Liver (tissue), 9 donors: Measurements from ENCODE around the gene NAA40. TPM values are rescaled to one million over a fixed set of nuclear protein-coding genes. Genes with fewer than 3 reads are reported as not detected.

Source experiments
- DNase-seq: peaks from one replicate; pipeline ENCODE4 v3.0.0-alpha.2; 2017; ENCODE audit warnings: low spot score
- H3K27ac ChIP-seq, 2 donors: one replicate each; pipeline ENCODE4 v1.7.0; 2013; ENCODE audit warnings: inconsistent platforms in 2 of 2, low read length in 2 of 2, control low read depth in 1 of 2, low read depth in 1 of 2, mild to moderate bottlenecking in 1 of 2
- H3K27me3 ChIP-seq, 4 donors: one replicate each; pipeline versions ENCODE4 v1.6.1 to v1.7.0; 2013; ENCODE audit warnings: low read length in 3 of 4, inconsistent platforms in 1 of 4, mild to moderate bottlenecking in 1 of 4, moderate library complexity in 1 of 4; ENCODE audit not compliant: control insufficient read depth in 4 of 4, insufficient read depth in 4 of 4
- H3K36me3 ChIP-seq, 4 donors: one replicate each; pipeline versions ENCODE4 v1.6.1 to v1.7.0; 2013; ENCODE audit warnings: low read length in 3 of 4, mild to moderate bottlenecking in 3 of 4, low read depth in 1 of 4, moderate library complexity in 1 of 4; ENCODE audit not compliant: control insufficient read depth in 4 of 4, insufficient read depth in 3 of 4
- H3K4me1 ChIP-seq, 4 donors: one replicate each; pipeline versions ENCODE4 v1.6.1 to v1.7.0; 2013; ENCODE audit warnings: low read length in 3 of 4, mild to moderate bottlenecking in 3 of 4, moderate library complexity in 1 of 4; ENCODE audit not compliant: control insufficient read depth in 4 of 4, insufficient read depth in 4 of 4
- H3K4me3 ChIP-seq, 3 donors: one replicate each; pipeline versions ENCODE4 v1.6.1 to v1.7.0; 2013; ENCODE audit warnings: low read length in 3 of 3, control low read depth in 1 of 3, low read depth in 1 of 3, mild to moderate bottlenecking in 1 of 3
- H3K9ac ChIP-seq, 2 donors: one replicate each; pipeline ENCODE4 v1.7.0; 2013; ENCODE audit warnings: low read length in 2 of 2, mild to moderate bottlenecking in 2 of 2, moderate library complexity in 2 of 2, control low read depth in 1 of 2, low read depth in 1 of 2
- H3K9me3 ChIP-seq, 4 donors: one replicate each; pipeline versions ENCODE4 v1.6.1 to v1.7.0; 2013; ENCODE audit warnings: low read length in 3 of 4; ENCODE audit not compliant: control insufficient read depth in 4 of 4
- ATF3 ChIP-seq: IDR thresholded peaks from 2 replicates; pipeline ENCODE4 v1.6.1; 2016; ENCODE audit warnings: antibody characterized with exemption
- CTCF ChIP-seq: fragments of 150-350 bp; IDR thresholded peaks from 2 replicates; pipeline ENCODE4 v1.5.1; 2017; ENCODE audit warnings: improper control_type of control experiment, low read depth, low read length; ENCODE audit not compliant: missing input control
- EGR1 ChIP-seq, 2 donors: IDR thresholded peaks; 2 replicates each; pipeline ENCODE4 v1.6.1; 2016 to 2018; ENCODE audit warnings: antibody characterized with exemption in 2 of 2, low read depth in 2 of 2
- FOXA2 ChIP-seq: IDR thresholded peaks from 2 replicates; pipeline ENCODE4 v1.6.1; 2016; ENCODE audit warnings: antibody characterized with exemption
- GABPA ChIP-seq, 2 donors: IDR thresholded peaks in 1 of 2; conservative IDR thresholded peaks in 1 of 2; 2 replicates each; pipeline ENCODE4 v1.6.1; 2016; ENCODE audit warnings: antibody characterized with exemption in 2 of 2, mild to moderate bottlenecking in 1 of 2, moderate library complexity in 1 of 2
- HNF4G ChIP-seq: IDR thresholded peaks from 2 replicates; pipeline ENCODE4 v1.6.1; 2016; ENCODE audit warnings: antibody characterized with exemption
- JUND ChIP-seq, 2 donors: IDR thresholded peaks; 2 replicates each; pipeline ENCODE4 v1.6.1; 2016; ENCODE audit warnings: antibody characterized with exemption in 2 of 2
- MAX ChIP-seq: IDR thresholded peaks from 2 replicates; pipeline ENCODE4 v1.6.1; 2016; ENCODE audit warnings: antibody characterized with exemption
- NR2F2 ChIP-seq: IDR thresholded peaks from 2 replicates; pipeline ENCODE4 v1.6.1; 2016; ENCODE audit warnings: antibody characterized with exemption
- RXRA ChIP-seq, 2 donors: IDR thresholded peaks; 2 replicates each; pipeline ENCODE4 v1.6.1; 2017 to 2018; ENCODE audit warnings: antibody characterized with exemption in 2 of 2, mild to moderate bottlenecking in 1 of 2
- SP1 ChIP-seq: IDR thresholded peaks from 2 replicates; pipeline ENCODE4 v1.6.1; 2018; ENCODE audit warnings: antibody characterized with exemption, mild to moderate bottlenecking
- YY1 ChIP-seq: IDR thresholded peaks from 2 replicates; pipeline ENCODE4 v1.6.1; 2016; ENCODE audit warnings: antibody characterized with exemption, mild to moderate bottlenecking
- ZBTB33 ChIP-seq: IDR thresholded peaks from 2 replicates; pipeline ENCODE4 v1.6.1; 2016; ENCODE audit warnings: antibody characterized with exemption
- WGBS: extraction: QIAGEN DNeasy Blood & Tissue Kit; methylation state at CpG from one replicate; pipeline ENCODE4 v1.1.7; 2013; 5-methylcytosine and 5-hydroxymethylcytosine counted together
- polyA plus RNA-seq, 2 donors: library from polyadenylated mRNA; stranded (reverse) in 1 of 2; unstranded in 1 of 2; fragments of 200-250 nt in 1 of 2; fragments of >200 nt in 1 of 2; fragmentation: Nextera tagmentation in 1 of 2; extraction: Ambion mirVana in 1 of 2; gene quantifications; one replicate each; pipeline versions ENCODE4 v1.2.1 to v1.2.3, GENCODE V29; 2013 to 2015
- total RNA-seq, 2 donors: library from RNA; depleted of rRNA; stranded (reverse); fragments of >200 nt; gene quantifications; one replicate each; pipeline ENCODE4 v1.2.3, GENCODE V29; 2014
- donor health status: healthy.
- donor health status: healthy.
- donor health status: healthy.
- donor health status: healthy.
- donor health status: healthy.

Gene NAA40
- total and polyA plus RNA-seq, 4 donors, result 3.0 to 7.3 (median 4.7) TPM

- no peak overlapping the region for H3K27ac ChIP-seq
- no peak overlapping the region for H3K9ac ChIP-seq
- TF ChIP-seq MAX, result no peak
Observed at GRCh38 chr11:63978551-63979239, 39.9 kb downstream of the NAA40 start.

GRCh38 chr11:63979426-63979825 is 40.6 kb downstream of the NAA40 start:
- H3K4me3 ChIP-seq, result no peak overlapping the region
- H3K9me3 ChIP-seq, result no peaks in the 10 kb centered on the region
- DNase-seq, result no peak
- peaks cover 0 to 3% (median 0%) of the 10 kb centered on the region in 4 donors for H3K36me3 ChIP-seq
- H3K4me1 ChIP-seq, result peaks cover 0 to 16% (median 13%) of the 10 kb centered on the region in 4 donors
- TF ChIP-seq ZBTB33 (no peak), GABPA (IDR thresholded peaks at IDR 0.05 in 1 of 2, conservative IDR thresholded peaks at IDR 0.05 in 1 of 2) (no peak), CTCF (no peak), SP1 (no peak), EGR1 (IDR thresholded peaks at IDR 0.05; ENCODE audit: low read depth in 2 of 2) (no peak), RXRA (IDR thresholded peaks at IDR 0.05) (no peak), YY1 (no peak), HNF4G (no peak), JUND (IDR thresholded peaks at IDR 0.05) (no peak), ATF3 (no peak)
- H3K9ac ChIP-seq, result no peak overlapping the region
- 94% methylated on average over 5 of the region's 5 CpGs for WGBS
- H3K27me3 ChIP-seq, result no peaks in the 10 kb centered on the region
- no peak overlapping the region for H3K27ac ChIP-seq

More at GRCh38 chr11:63978551-63979239, 39.9 kb downstream of the NAA40 start:
- Histone ChIP-seq H3K4me1 (peaks cover 2 to 16% (median 13%) of the 10 kb centered on the region in 4 donors), H3K36me3 (peaks cover 0 to 3% (median 0%) of the 10 kb centered on the region in 4 donors), H3K9me3 (no peaks in the 10 kb centered on the region), H3K27me3 (no peaks in the 10 kb centered on the region), H3K4me3 (no peak overlapping the region)
- 89% methylated on average over 10 of the region's 10 CpGs for WGBS
- DNase-seq, result no peak

GRCh38 chr11:63985812-63986155 is 47.0 kb downstream of the NAA40 start:
- H3K27ac ChIP-seq, result peak overlapping the region; percentile 13 to 72
- peak overlapping the region; percentile 25 to 54 for H3K9ac ChIP-seq
- H3K4me1 ChIP-seq, result peaks cover 10 to 23% (median 17%) of the 10 kb centered on the region in 4 donors
- H3K9me3 ChIP-seq, result no peaks in the 10 kb centered on the region
- H3K36me3 ChIP-seq, result peaks cover 0 to 7% (median 3%) of the 10 kb centered on the region in 4 donors
- peak overlapping the region; percentile 65 to 99 (median 94) for H3K4me3 ChIP-seq
- no peak for DNase-seq
- 11% methylated on average over 18 of the region's 18 CpGs for whole genome bisulfite sequencing
- H3K27me3 ChIP-seq, result no peaks in the 10 kb centered on the region
- no peak for TF ChIP-seq YY1
- TF ChIP-seq CTCF, result no peak
- no peak for TF ChIP-seq MAX
- TF ChIP-seq ATF3, result no peak
- no peak for TF ChIP-seq ZBTB33
- TF ChIP-seq NR2F2, result no peak
- no peak for TF ChIP-seq FOXA2
